GM12878 (cell line): ENCODE data around the gene IL11. TPM values are rescaled to one million over a fixed set of nuclear protein-coding genes. Genes with fewer than 3 reads are reported as not detected.

Experiments
- ATAC-seq: fragments of 200-7000 bp; cut with Tn5 transposase; 3 replicates; pipeline ENCODE4 v1.9.1; 2020; ENCODE audit warnings: mild to moderate bottlenecking, moderate library complexity
- BruUV-seq: library from RNA; stranded (reverse); fragments of 400-500 nt; replicated peaks from 2 replicates; lab custom pipeline; 2021; lab: Mats Ljungman, UMichigan
- CTCF ChIA-PET: fragments of 300-600 bp; sonication (Branson Sonifier 250); formaldehyde crosslinking; extraction: SDS; loops from one replicate; lab custom pipeline; 2021; ENCODE audit warnings: inconsistent platforms; lab: Yijun Ruan, JAX
- POLR2A ChIA-PET: fragments of 350-600 bp; formaldehyde crosslinking; extraction: SDS; loops from one replicate; lab custom pipeline; 2021; ENCODE audit warnings: inconsistent platforms; lab: Charles Lee
- RAD21 ChIA-PET: fragments of 300-600 bp; sonication (Branson Sonifier 250); formaldehyde crosslinking; loops from one replicate; lab custom pipeline; 2023; ENCODE audit warnings: antibody characterized with exemption; ENCODE audit not compliant: unreplicated experiment; lab: Charles Lee
- SMC1A ChIA-PET: fragments of 300-600 bp; sonication (Branson Sonifier 250); formaldehyde crosslinking; loops from one replicate; lab custom pipeline; 2023; ENCODE audit not compliant: unreplicated experiment, uncharacterized antibody; lab: Charles Lee
- DNase-seq: peaks from one replicate; pipeline ENCODE4 v3.0.0-alpha.2; 2011; ENCODE audit warnings: low read depth, low spot score
- FAIRE-seq: peaks from 3 replicates; lab custom pipeline; 2011; peaks lifted over from hg19 to GRCh38; lab: Jason Lieb, UNC
- H2AFZ ChIP-seq: 2 replicates; pipeline ENCODE4 v1.6.0; 2011; ENCODE audit warnings: low read depth, low read length, control low read depth; ENCODE audit not compliant: control insufficient read depth
- H3K27ac ChIP-seq: 2 replicates; pipeline ENCODE4 v1.5.1; 2011; ENCODE audit warnings: control low read depth; ENCODE audit not compliant: control insufficient read depth, insufficient read depth
- H3K27me3 ChIP-seq, 2 experiments: replicated peaks in 1 of 2; 2 replicates each; pipeline versions ENCODE4 v1.6.0 to v1.6.1; 2011; ENCODE audit warnings: low read length in 1 of 2; ENCODE audit not compliant: control insufficient read depth in 2 of 2, insufficient read depth in 2 of 2
- H3K36me3 ChIP-seq, 2 experiments: 2 replicates each; pipeline ENCODE4 v1.5.1; 2011; ENCODE audit warnings: low read length in 1 of 2; ENCODE audit not compliant: control insufficient read depth in 2 of 2, insufficient read depth in 2 of 2
- H3K4me1 ChIP-seq: 2 replicates; pipeline ENCODE4 v1.6.1; 2011; ENCODE audit warnings: mild to moderate bottlenecking, low read length, moderate library complexity, mixed read lengths; ENCODE audit not compliant: control insufficient read depth, insufficient read depth
- H3K4me2 ChIP-seq: 2 replicates; pipeline ENCODE4 v1.6.0; 2011; ENCODE audit warnings: control low read depth; ENCODE audit not compliant: control insufficient read depth, insufficient read depth
- H3K4me3 ChIP-seq: fragments of 200-600 bp; sonication (generic); 2 replicates; pipeline ENCODE4 v1.5.1; 2016
- H3K79me2 ChIP-seq: 2 replicates; pipeline ENCODE4 v1.6.0; 2011; ENCODE audit warnings: low read length; ENCODE audit not compliant: control insufficient read depth, insufficient read depth
- H3K9ac ChIP-seq: 2 replicates; pipeline ENCODE4 v1.8.0; 2011; ENCODE audit warnings: low read length, control low read depth, mixed read lengths; ENCODE audit not compliant: control insufficient read depth, insufficient read depth
- H3K9me3 ChIP-seq: replicated peaks from 3 replicates; pipeline ENCODE4 v1.5.1; 2011; ENCODE audit warnings: mild to moderate bottlenecking, low read length; ENCODE audit not compliant: control insufficient read depth, insufficient read depth
- H4K20me1 ChIP-seq: 2 replicates; pipeline ENCODE4 v1.6.0; 2011; ENCODE audit not compliant: control insufficient read depth, insufficient read depth
- CBFB ChIP-seq: IDR thresholded peaks from 2 replicates; pipeline ENCODE4 v1.6.1; 2016; ENCODE audit warnings: antibody characterized with exemption, low read depth
- HDAC6 ChIP-seq: fragments of 200-600 bp; sonication (generic); IDR thresholded peaks from one replicate; pipeline ENCODE4 v1.8.0; 2017; ENCODE audit warnings: antibody characterized with exemption; ENCODE audit not compliant: unreplicated experiment
- KAT2A ChIP-seq: conservative IDR thresholded peaks from 2 replicates; pipeline ENCODE4 v1.6.1; 2011; ENCODE audit warnings: low read depth, low read length; ENCODE audit not compliant: control insufficient read depth
- SMAD1 ChIP-seq: fragments of 450-650 bp; IDR thresholded peaks from 2 replicates; pipeline ENCODE4 v1.6.1; 2018; ENCODE audit warnings: mild to moderate bottlenecking, low read depth; ENCODE audit not compliant: partially characterized antibody
- STAT3 ChIP-seq: IDR thresholded peaks from 2 replicates; pipeline ENCODE4 v1.6.1; 2011; ENCODE audit warnings: low read depth, low read length, improper control_type of control experiment
- YY1 ChIP-seq: IDR thresholded peaks from 2 replicates; pipeline ENCODE4 v1.6.1; 2011; ENCODE audit warnings: low read depth, mild to moderate bottlenecking, low read length
- ZZZ3 ChIP-seq: IDR thresholded peaks from 2 replicates; pipeline ENCODE4 v1.6.1; 2011; ENCODE audit warnings: low read depth; ENCODE audit not compliant: control insufficient read depth, insufficient read length
- WGBS: methylation state at CpG from one replicate; pipeline ENCODE4 v1.1.6; 2016; ENCODE audit warnings: low lambda C conversion rate; ENCODE audit not compliant: insufficient replicate concordance, insufficient coverage; ENCODE audit errors: missing lambda C conversion rate; 5-methylcytosine and 5-hydroxymethylcytosine counted together
- in situ Hi-C: fragments of 300-500 bp; cut with MboI; formaldehyde crosslinking; loops from 9 replicates; pipeline ENCODE4 v1.14.3; 2018; ENCODE audit warnings: mixed read lengths
- intact Hi-C: fragments of 100-400 bp; cut with micrococcal nuclease; formaldehyde crosslinking; loops from one replicate; pipeline ENCODE4 v1.14.2; 2022; ENCODE audit not compliant: unreplicated experiment
- polyA plus RNA-seq, 11 experiments: library from polyadenylated mRNA; depleted of rRNA in 4 of 11; unstranded in 6 of 11; stranded (reverse) in 5 of 11; fragments of >200 nt; fragmentation: Nextera tagmentation in 4 of 11; fragmentation: Illumina TruSeq in 1 of 11; extraction: Ambion mirVana in 4 of 11; extraction: Trizol in 1 of 11; gene quantifications; 1 replicate in 1 of 11; 2 replicates in 10 of 11; pipeline versions ENCODE4 v1.2.1 to v1.2.3, GENCODE V29; 2011 to 2016; ENCODE audit warnings: inconsistent platforms in 2 of 11, missing spikeins in 2 of 11, low read depth in 1 of 11
- total RNA-seq, 4 experiments: library from RNA; depleted of rRNA in 3 of 4; stranded (reverse); fragments of >200 nt in 3 of 4; fragmentation: Illumina TruSeq in 1 of 4; extraction: Trizol in 1 of 4; gene quantifications; 2 replicates each; pipeline versions ENCODE4 v1.2.1 to v1.2.3, GENCODE V29; 2013 to 2021

Gene IL11
- total and polyA plus RNA-seq, 10 of the 15 experiments (the other 5 are each of a cell fraction or from before 2014, with no cell fraction given), result 0.15 TPM; not detected in 9

- FAIRE-seq (no peak), DNase-seq (no peak), ATAC-seq (no peak)
- H3K27me3 ChIP-seq, result no peaks in the 10 kb centered on the region
- in situ Hi-C loops, result no loop called here
- peak overlapping the region; percentile 58 for H3K9ac ChIP-seq
- no peak overlapping the region for H3K27ac ChIP-seq
- CTCF ChIA-PET, result interaction anchor here (1.0 to 3.4 kb wide), 6 partner anchors 43 to 223 kb away, joined by 3 to 49 read pairs (median 11); partner anchors contain the start of gene KMT5C
- no peak overlapping the region for H2AFZ ChIP-seq
- peak overlapping the region; percentile 58 for H3K4me2 ChIP-seq
- H3K79me2 ChIP-seq, result peaks cover 25% of the 10 kb centered on the region
- no peak for TF ChIP-seq SMAD1
- RAD21 ChIA-PET, result interaction anchor here (0.7 to 3.1 kb wide), 4 partner anchors 44 to 242 kb away, joined by 4 to 28 read pairs (median 16); partner anchors contain the start of gene KMT5C
- SMC1A ChIA-PET, result interaction anchor here (0.8 to 3.1 kb wide), 4 partner anchors 44 to 241 kb away, joined by 3 to 22 read pairs (median 10); partner anchors contain the start of gene KMT5C
- peaks cover 11% of the 10 kb centered on the region for H4K20me1 ChIP-seq
- peaks cover 15% of the 10 kb centered on the region for H3K4me1 ChIP-seq
- intact Hi-C loops, result loop anchor here (5.0 to 10.0 kb wide), 3 partner anchors 80 to 768 kb away; partner anchors contain the start of gene PPP6R1
- WGBS, result 65% methylated on average over 3 of the region's 3 CpGs
- POLR2A ChIA-PET, result interaction anchor here (1.1 to 3.1 kb wide), 5 partner anchors 24 to 272 kb away, joined by 3 to 26 read pairs (median 19); partner anchors contain the start of genes KMT5C, U2AF2 and UBE2S
- peak overlapping the region; percentile 72; the same call in 1 of the 2 replicates for H3K4me3 ChIP-seq
- peaks cover 3 to 7% of the 10 kb centered on the region in 2 experiments; a peak in 2 of 4 replicates for H3K36me3 ChIP-seq
- BruUV-seq, result no TSS peak
- no peaks in the 10 kb centered on the region for H3K9me3 ChIP-seq
Observed at GRCh38 chr19:55382522-55383054, 12.3 kb upstream of the IL11 start.

DNA sequence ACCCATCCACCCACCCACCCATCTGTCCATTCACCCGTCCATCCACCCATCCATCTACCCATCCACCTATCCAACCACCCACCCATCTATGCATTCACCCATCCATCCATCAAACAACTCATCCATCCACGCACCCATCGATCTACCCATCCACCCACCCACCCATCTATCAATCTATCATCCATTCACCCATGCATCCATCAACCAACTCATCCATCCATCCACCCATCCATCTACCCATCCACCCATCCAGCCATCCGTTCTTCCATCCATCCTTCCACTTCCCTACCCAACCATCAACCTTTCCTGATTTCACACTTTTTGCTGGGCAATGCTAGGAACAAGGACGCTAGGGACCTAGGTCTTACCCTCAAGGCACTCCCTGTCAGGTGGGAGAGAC lies 11.8 kb upstream of the IL11 start:
- RAD21 ChIA-PET, result no interaction called here
- Histone ChIP-seq H3K4me1 (peaks cover 11% of the 10 kb centered on the region), H4K20me1 (peaks cover 7% of the 10 kb centered on the region), H3K36me3 (peaks cover 0 to 4% of the 10 kb centered on the region in 2 experiments; a peak in 1 of 4 replicates), H3K4me2 (no peak overlapping the region), H3K27me3 (no peaks in the 10 kb centered on the region), H3K4me3 (no peak overlapping the region), H3K79me2 (peaks cover 19% of the 10 kb centered on the region), H2AFZ (no peak overlapping the region), H3K9me3 (no peaks in the 10 kb centered on the region), H3K27ac (no peak overlapping the region), H3K9ac (no peak overlapping the region)
- no TSS peak for BruUV-seq
- CTCF ChIA-PET, result interaction anchor here (3.2 to 3.4 kb wide), 2 partner anchors 80 to 89 kb away, joined by 34 to 49 read pairs; no protein-coding TSS in a partner anchor
- intact Hi-C loops (loop anchor here (5.0 to 10.0 kb wide), 3 partner anchors 80 to 767 kb away; partner anchors contain the start of gene PPP6R1), in situ Hi-C loops (no loop called here)
- FAIRE-seq (no peak), ATAC-seq (no peak), DNase-seq (no peak)
- SMC1A ChIA-PET, result interaction anchor here (2.8 kb wide), 1 partner anchor 43 kb away, joined by 15 read pairs; the partner anchor contains the start of gene KMT5C
- POLR2A ChIA-PET, result interaction anchor here (1.1 to 3.1 kb wide), 2 partner anchors 41 to 43 kb away, joined by 4 to 26 read pairs; partner anchors contain the start of gene KMT5C
- TF ChIP-seq KAT2A, result no peak
- no peak for TF ChIP-seq STAT3
- TF ChIP-seq ZZZ3, result no peak
- TF ChIP-seq HDAC6, result no peak
- no peak for TF ChIP-seq YY1
- TF ChIP-seq CBFB, result no peak
- 94% methylated on average over 5 of the region's 5 CpGs for WGBS
